ENCODE data around the gene DEAF1.

GRCh38 chr11:709109-709997, 14.3 kb upstream of the DEAF1 start:
- TF ChIP-seq YBX1 (IDR thresholded peaks at IDR 0.05) (no peak), MAX (IDR thresholded peaks at IDR 0.05; ENCODE audit: low read depth, low read length) (no peak), HCFC1 (IDR thresholded peaks at IDR 0.05; ENCODE audit: low read length) (no peak), REST (IDR thresholded peaks at IDR 0.05; ENCODE audit: low read depth, low read length) (no peak), EZH2 (IDR thresholded peaks at IDR 0.05; ENCODE audit: borderline replicate concordance, control insufficient read depth, low read depth, low read length) (no peak), CTCF (IDR thresholded peaks at IDR 0.05 in 2 of 3, conservative IDR thresholded peaks at IDR 0.05 in 1 of 3; ENCODE audit: control insufficient read depth in 2 of 3, extremely low read depth in 1 of 3, insufficient read depth in 1 of 3, low read depth in 3 of 3, low read length in 3 of 3) (no peak)

Data from GM12878 (cell line).